Measurements from ENCODE around the gene ITPKB. TPM values are rescaled to one million over a fixed set of nuclear protein-coding genes. Genes with fewer than 3 reads are reported as not detected.

Gene ITPKB
- total RNA-seq, 1 experiment from 2014 or later = 4.4 TPM

DNA sequence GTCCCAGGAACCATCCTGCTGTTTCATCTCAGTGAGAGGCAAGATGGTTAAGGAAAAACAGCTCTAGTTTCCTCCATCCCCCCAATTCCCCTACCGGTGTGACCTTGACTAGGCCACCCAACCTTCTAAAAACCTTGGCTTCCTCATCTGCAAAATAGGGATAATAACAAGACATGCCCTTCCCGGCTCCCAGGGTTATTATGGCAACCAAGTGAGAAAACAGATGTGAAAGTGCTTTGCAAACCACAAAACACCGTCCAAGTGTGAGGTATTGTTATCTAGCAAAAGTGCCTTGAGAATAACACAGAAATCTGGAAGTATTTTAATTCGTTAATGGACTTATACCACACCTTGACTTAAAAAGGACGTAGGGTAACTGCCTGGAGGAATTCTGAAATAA is 62.7 kb downstream of the ITPKB start:
- DNase-seq = no peak
- no peaks in the 10 kb centered on the region for H3K36me3 ChIP-seq (ENCODE audit: control insufficient read depth, insufficient read depth, low read length)
- Mint-ChIP-seq H3K9me3 (ENCODE audit: unreplicated experiment) (no peaks in the 10 kb centered on the region), H3K27ac (ENCODE audit: unreplicated experiment) (no peak overlapping the region), H3K27me3 (ENCODE audit: insufficient read depth, unreplicated experiment) (no peaks in the 10 kb centered on the region), H3K4me1 (ENCODE audit: low read depth, unreplicated experiment) (peaks cover 41% of the 10 kb centered on the region), H3K4me3 (ENCODE audit: unreplicated experiment) (no peak overlapping the region), H3K36me3 (ENCODE audit: insufficient read depth, unreplicated experiment) (peaks cover 9% of the 10 kb centered on the region)
- intact Hi-C loops (cut with micrococcal nuclease; ENCODE audit: unreplicated experiment) = no loop called here
- H3K4me1 ChIP-seq = peaks cover 35% of the 10 kb centered on the region
- H3K9me3 ChIP-seq = no peaks in the 10 kb centered on the region
- BruUV-seq (replicated peaks) = no TSS peak
- no peak overlapping the region for H3K4me3 ChIP-seq (ENCODE audit: low read depth, low read length)
- TF ChIP-seq CTCF (IDR thresholded peaks at IDR 0.05; ENCODE audit: insufficient read depth in 1 of 2, low read depth in 1 of 2, low read length in 1 of 2, severe bottlenecking in 1 of 2, unreplicated experiment in 1 of 2) = no peak
- ChIA-PET POLR2A (no interaction called here), CTCF (no interaction called here)
- H3K27me3 ChIP-seq (replicated peaks; ENCODE audit: control insufficient read depth, insufficient read depth, low read length) = no peaks in the 10 kb centered on the region

GRCh38 chr1:226675715-226676357 is 63.2 kb downstream of the ITPKB start:
- peaks cover 9% of the 10 kb centered on the region for H3K36me3 Mint-ChIP-seq (ENCODE audit: insufficient read depth, unreplicated experiment)
- no TSS peak for BruUV-seq (replicated peaks)
- H3K27me3 Mint-ChIP-seq (ENCODE audit: insufficient read depth, unreplicated experiment) = no peaks in the 10 kb centered on the region
- POLR2A ChIA-PET = no interaction called here
- peaks cover 36% of the 10 kb centered on the region for H3K4me1 ChIP-seq
- DNase-seq = no peak
- intact Hi-C loops (cut with micrococcal nuclease; ENCODE audit: unreplicated experiment) = no loop called here
- TF ChIP-seq CTCF (IDR thresholded peaks at IDR 0.05; ENCODE audit: insufficient read depth in 1 of 2, low read depth in 1 of 2, low read length in 1 of 2, severe bottlenecking in 1 of 2, unreplicated experiment in 1 of 2) = no peak
- no peaks in the 10 kb centered on the region for H3K9me3 Mint-ChIP-seq (ENCODE audit: unreplicated experiment)
- CTCF ChIA-PET = no interaction called here
- H3K36me3 ChIP-seq (ENCODE audit: control insufficient read depth, insufficient read depth, low read length) = no peaks in the 10 kb centered on the region
- peaks cover 40% of the 10 kb centered on the region for H3K4me1 Mint-ChIP-seq (ENCODE audit: low read depth, unreplicated experiment)
- no peak overlapping the region for H3K4me3 Mint-ChIP-seq (ENCODE audit: unreplicated experiment)
- no peaks in the 10 kb centered on the region for H3K27me3 ChIP-seq (replicated peaks; ENCODE audit: control insufficient read depth, insufficient read depth, low read length)
- H3K4me3 ChIP-seq (ENCODE audit: low read depth, low read length) = no peak overlapping the region
- no peak overlapping the region for H3K27ac Mint-ChIP-seq (ENCODE audit: unreplicated experiment)
- no peaks in the 10 kb centered on the region for H3K9me3 ChIP-seq

GRCh38 chr1:226674892-226675714 is 64.0 kb downstream of the ITPKB start:
- no peaks in the 10 kb centered on the region for H3K27me3 ChIP-seq (replicated peaks; ENCODE audit: control insufficient read depth, insufficient read depth, low read length)
- H3K9me3 ChIP-seq = no peaks in the 10 kb centered on the region
- POLR2A ChIA-PET = no interaction called here
- no peaks in the 10 kb centered on the region for H3K36me3 ChIP-seq (ENCODE audit: control insufficient read depth, insufficient read depth, low read length)
- H3K4me1 ChIP-seq = peaks cover 29% of the 10 kb centered on the region
- no peak overlapping the region for H3K27ac Mint-ChIP-seq (ENCODE audit: unreplicated experiment)
- H3K9me3 Mint-ChIP-seq (ENCODE audit: unreplicated experiment) = no peaks in the 10 kb centered on the region
- no TSS peak for BruUV-seq (replicated peaks)
- intact Hi-C loops (cut with micrococcal nuclease; ENCODE audit: unreplicated experiment) = no loop called here
- TF ChIP-seq CTCF (IDR thresholded peaks at IDR 0.05; ENCODE audit: insufficient read depth in 1 of 2, low read depth in 1 of 2, low read length in 1 of 2, severe bottlenecking in 1 of 2, unreplicated experiment in 1 of 2) = no peak
- CTCF ChIA-PET = no interaction called here
- H3K4me3 Mint-ChIP-seq (ENCODE audit: unreplicated experiment) = no peak overlapping the region
- peaks cover 33% of the 10 kb centered on the region for H3K4me1 Mint-ChIP-seq (ENCODE audit: low read depth, unreplicated experiment)
- no peak overlapping the region for H3K4me3 ChIP-seq (ENCODE audit: low read depth, low read length)
- peaks cover 6% of the 10 kb centered on the region for H3K36me3 Mint-ChIP-seq (ENCODE audit: insufficient read depth, unreplicated experiment)
- no peaks in the 10 kb centered on the region for H3K27me3 Mint-ChIP-seq (ENCODE audit: insufficient read depth, unreplicated experiment)
- no peak for DNase-seq
